ENCODE data around the gene MAN1B1. TPM values are rescaled to one million over a fixed set of nuclear protein-coding genes. Genes with fewer than 3 reads are reported as not detected.

The MAN1B1 gene
- total and polyA plus RNA-seq, 2 of the 4 experiments (the other 2 are of a cell fraction) = 28.7 to 55.1 TPM

GRCh38 chr9:137053944-137054931 lies 32.5 kb upstream of the MAN1B1 start, which contains the start of gene ENTPD2:
Gene ENTPD2 (minus strand): TSS chr9:137054061. CDS start chr9:137053997, 64 bp downstream.
- Histone ChIP-seq H3K9me3 (ENCODE audit: control insufficient read depth, insufficient read depth, low read length) (no peaks in the 10 kb centered on the region), H4K5ac (ENCODE audit: low read depth, low read length) (no peak within 1 kb of the TSS), H2BK15ac (ENCODE audit: low read depth, low read length) (no peak within 1 kb of the TSS), H3K27ac (ENCODE audit: insufficient read depth, low read length) (no peak within 1 kb of the TSS), H3K9ac (ENCODE audit: low read depth, low read length) (no peak within 1 kb of the TSS), H3K4me3 (ENCODE audit: insufficient read depth, low read depth, low read length) (no peak within 1 kb of the TSS), H3K36me3 (ENCODE audit: control insufficient read depth, insufficient read depth, low read length) (no peaks in the 10 kb centered on the region), H2BK20ac (ENCODE audit: low read depth, low read length) (no peak within 1 kb of the TSS), H2AK5ac (ENCODE audit: low read depth, low read length) (no peak within 1 kb of the TSS), H3K9me1 (ENCODE audit: insufficient read depth, low read length) (no peaks in the 10 kb centered on the region), H4K8ac (ENCODE audit: low read depth in 2 of 2, low read length in 2 of 2) (no peak within 1 kb of the TSS), H3K56ac (ENCODE audit: extremely low read depth, insufficient read depth, low read length) (no peak within 1 kb of the TSS), H3K14ac (replicated peaks; ENCODE audit: low read depth, low read length) (no peak within 1 kb of the TSS), H3K4me2 (ENCODE audit: low read depth, low read length) (no peak within 1 kb of the TSS), H3K79me1 (ENCODE audit: low read depth in 1 of 2, low read length in 2 of 2) (no peaks in the 10 kb centered on the region), H2BK120ac (ENCODE audit: low read depth, low read length) (no peak within 1 kb of the TSS), H4K20me1 (ENCODE audit: insufficient read depth, low read length) (no peaks in the 10 kb centered on the region; the same call in 1 of the 2 replicates), H3K23ac (ENCODE audit: low read depth, low read length) (no peak within 1 kb of the TSS), H3K27me3 (ENCODE audit: control insufficient read depth, insufficient read depth, low read length) (peaks cover 68% of the 10 kb centered on the region), H2BK5ac (ENCODE audit: low read depth, low read length, poor library complexity, severe bottlenecking) (no peak within 1 kb of the TSS), H3K4ac (ENCODE audit: low read depth, low read length) (no peak within 1 kb of the TSS), H3K18ac (ENCODE audit: low read depth, low read length) (no peak within 1 kb of the TSS), H2AFZ (replicated peaks; ENCODE audit: low read length, poor library complexity) (peak within 1 kb of the TSS; percentile 67), H3K4me1 (ENCODE audit: control insufficient read depth, insufficient read depth, low read length) (peaks cover 3% of the 10 kb centered on the region; the same call in 1 of the 2 replicates), H2AK9ac (replicated peaks; ENCODE audit: low read depth, low read length, poor library complexity) (no peak within 1 kb of the TSS), H4K91ac (ENCODE audit: insufficient read depth, low read depth, low read length) (no peak within 1 kb of the TSS)
- intact Hi-C loops (cut with micrococcal nuclease) = no loop called here
- no TSS peak for BruUV-seq (replicated peaks)
- WGBS, 2 experiments (ENCODE audit: extremely low coverage in 2 of 2, insufficient read length in 1 of 2) = 38% methylated on average over 40 of the region's 90 CpGs; no CpG with 5 or more reads in 1 of the 2 experiments
- in situ Hi-C loops (cut with MboI; ENCODE audit: low sequenced_read_pairs) = no loop called here
- TF ChIP-seq MXI1 (IDR thresholded peaks at IDR 0.05; ENCODE audit: borderline replicate concordance, low read depth, low read length) (no peak), MAFK (IDR thresholded peaks at IDR 0.05; ENCODE audit: low read depth, low read length) (no peak), RAD21 (IDR thresholded peaks at IDR 0.05; ENCODE audit: low read length) (no peak), CTCF (conservative IDR thresholded peaks at IDR 0.05; ENCODE audit: low read depth, low read length) (no peak), POLR2A (IDR thresholded peaks at IDR 0.05; ENCODE audit: low read depth, low read length) (no peak), BHLHE40 (IDR thresholded peaks at IDR 0.05; ENCODE audit: low read depth, low read length) (no peak), FOS (IDR thresholded peaks at IDR 0.05; ENCODE audit: low read depth, low read length) (no peak), RCOR1 (IDR thresholded peaks at IDR 0.05; ENCODE audit: insufficient replicate concordance, low read length) (no peak), USF2 (IDR thresholded peaks at IDR 0.05; ENCODE audit: low read depth, low read length) (no peak)
- ChIA-PET CTCF (interaction anchor here (1.4 kb wide), 1 partner anchor 8 kb away, joined by 6 read pairs; the partner anchor contains the start of gene NPDC1), POLR2A (ENCODE audit: unreplicated experiment) (no interaction called here)
- dilution Hi-C loops (cut with HindIII; ENCODE audit: low sequenced_read_pairs, unreplicated experiment) = no loop called here
- DNase-seq (no peak), ATAC-seq (ENCODE audit: low read depth) (no peak)
